Measurements from ENCODE around the gene TEX22.
"Not testable (repeated sequence)": the region's sequence is repeated elsewhere in the genome, so short reads cannot be mapped to it uniquely, and the experiment has no call there.

TEX22 gene

GRCh38 chr14:105358140-105358846 is 40.0 kb upstream of the TEX22 start:
- DNase-seq = no peak
- TF ChIP-seq GATA1 (IDR thresholded peaks at IDR 0.05; ENCODE audit: low read depth, low read length) (no peak), POLR2A (IDR thresholded peaks at IDR 0.05; ENCODE audit: low read length) (no peak)

- DNase-seq = no peak
- TF ChIP-seq POLR2A (IDR thresholded peaks at IDR 0.05; ENCODE audit: low read length) (no peak), GATA1 (IDR thresholded peaks at IDR 0.05; ENCODE audit: low read depth, low read length) (no peak)
Measured at GRCh38 chr14:105358943-105359342, 39.4 kb upstream of the TEX22 start.

- DNase-seq = not testable (repeated sequence)
Measured at GRCh38 chr14:105361412-105361811, 36.9 kb upstream of the TEX22 start.

- peak; percentile 83 to 85 for DNase-seq
Measured at GRCh38 chr14:105363847-105364708, 34.3 kb upstream of the TEX22 start.

GRCh38 chr14:105365101-105365500 is 33.2 kb upstream of the TEX22 start:
- TF ChIP-seq POLR2A (IDR thresholded peaks at IDR 0.05; ENCODE audit: low read length) (no peak), GATA1 (IDR thresholded peaks at IDR 0.05; ENCODE audit: low read depth, low read length) (no peak)
- DNase-seq = no peak

More at GRCh38 chr14:105363847-105364708, 34.3 kb upstream of the TEX22 start:
- no peak for TF ChIP-seq POLR2A (IDR thresholded peaks at IDR 0.05; ENCODE audit: low read length)

- TF ChIP-seq POLR2A (IDR thresholded peaks at IDR 0.05; ENCODE audit: low read length) = no peak
- TF ChIP-seq GATA1 (IDR thresholded peaks at IDR 0.05; ENCODE audit: low read depth, low read length) = no peak
- no peak for DNase-seq
Measured at GRCh38 chr14:105365681-105366080, 32.7 kb upstream of the TEX22 start.

GRCh38 chr14:105366386-105367074 is 31.8 kb upstream of the TEX22 start:
- DNase-seq = no peak
- TF ChIP-seq POLR2A (IDR thresholded peaks at IDR 0.05; ENCODE audit: low read length) = no peak
- no peak for TF ChIP-seq GATA1 (IDR thresholded peaks at IDR 0.05; ENCODE audit: low read depth, low read length)

- no peak for DNase-seq
- TF ChIP-seq GATA1 (IDR thresholded peaks at IDR 0.05; ENCODE audit: low read depth, low read length) (no peak), POLR2A (IDR thresholded peaks at IDR 0.05; ENCODE audit: low read length) (no peak)
Measured at GRCh38 chr14:105367116-105368031, 31.0 kb upstream of the TEX22 start.

GRCh38 chr14:105368032-105368417 is 30.3 kb upstream of the TEX22 start:
- no peak for DNase-seq
- TF ChIP-seq GATA1 (IDR thresholded peaks at IDR 0.05; ENCODE audit: low read depth, low read length) (no peak), POLR2A (IDR thresholded peaks at IDR 0.05; ENCODE audit: low read length) (no peak)

- no peak for DNase-seq
- TF ChIP-seq GATA1 (IDR thresholded peaks at IDR 0.05; ENCODE audit: low read depth, low read length) (no peak), POLR2A (IDR thresholded peaks at IDR 0.05; ENCODE audit: low read length) (no peak)
Measured at GRCh38 chr14:105368426-105368825, 29.9 kb upstream of the TEX22 start.

- no peak for DNase-seq
- TF ChIP-seq POLR2A (IDR thresholded peaks at IDR 0.05; ENCODE audit: low read length) = no peak
- TF ChIP-seq GATA1 (IDR thresholded peaks at IDR 0.05; ENCODE audit: low read depth, low read length) = no peak
Measured at GRCh38 chr14:105368910-105369652, 29.3 kb upstream of the TEX22 start.

- TF ChIP-seq POLR2A (IDR thresholded peaks at IDR 0.05; ENCODE audit: low read length) (no peak), GATA1 (IDR thresholded peaks at IDR 0.05; ENCODE audit: low read depth, low read length) (no peak)
- no peak for DNase-seq
Measured at GRCh38 chr14:105369653-105370040, 28.7 kb upstream of the TEX22 start.

GRCh38 chr14:105374389-105374788 is 23.9 kb upstream of the TEX22 start:
- TF ChIP-seq POLR2A (IDR thresholded peaks at IDR 0.05; ENCODE audit: low read length) (no peak), GATA1 (IDR thresholded peaks at IDR 0.05; ENCODE audit: low read depth, low read length) (no peak)
- no peak for DNase-seq
